DMS53 (cell line): ENCODE data around the gene ATP23.

Experiments
- DNase-seq: peaks from one replicate; lab custom pipeline; 2025; lab: John Stamatoyannopoulos, UW

Gene ATP23

DNA sequence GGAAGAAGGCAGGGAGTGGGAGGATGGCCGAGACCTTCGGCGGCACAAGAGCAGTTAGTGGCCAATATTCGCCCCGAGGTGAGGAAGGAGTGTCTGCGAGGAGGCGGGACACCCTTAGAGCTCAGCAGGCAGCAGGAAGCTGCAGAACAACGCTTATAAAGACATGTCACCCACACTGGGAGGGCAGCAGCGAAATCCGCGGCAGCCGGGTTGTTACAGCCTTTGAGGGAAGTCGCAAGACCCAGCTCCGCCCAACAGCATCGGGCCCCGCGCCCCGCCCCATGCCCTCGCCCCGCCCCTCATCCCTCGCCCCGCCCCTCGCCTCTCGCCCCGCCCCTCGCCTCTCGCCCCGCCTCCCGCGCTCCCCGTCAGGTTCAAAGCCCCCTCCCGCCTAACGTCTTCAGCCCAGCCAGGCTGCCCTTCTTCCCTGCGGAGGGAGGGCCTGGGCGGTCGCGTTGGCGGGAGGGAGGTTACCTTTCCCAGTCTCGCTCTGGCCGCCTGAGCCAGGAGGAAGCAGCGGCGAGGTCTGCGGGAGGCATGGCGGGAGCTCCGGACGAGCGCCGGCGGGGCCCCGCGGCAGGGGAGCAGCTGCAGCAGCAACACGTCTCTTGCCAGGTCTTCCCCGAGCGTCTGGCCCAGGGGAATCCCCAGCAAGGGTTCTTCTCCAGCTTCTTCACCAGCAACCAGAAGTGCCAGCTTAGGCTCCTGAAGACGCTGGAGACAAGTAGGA is at the start of gene ATP23:
ATP23 (plus strand) TSS at position 403 of the 730 bp plus-strand sequence; CDS start at position 538, 135 bp downstream.
- DNase-seq: peak; percentile 99

DNA sequence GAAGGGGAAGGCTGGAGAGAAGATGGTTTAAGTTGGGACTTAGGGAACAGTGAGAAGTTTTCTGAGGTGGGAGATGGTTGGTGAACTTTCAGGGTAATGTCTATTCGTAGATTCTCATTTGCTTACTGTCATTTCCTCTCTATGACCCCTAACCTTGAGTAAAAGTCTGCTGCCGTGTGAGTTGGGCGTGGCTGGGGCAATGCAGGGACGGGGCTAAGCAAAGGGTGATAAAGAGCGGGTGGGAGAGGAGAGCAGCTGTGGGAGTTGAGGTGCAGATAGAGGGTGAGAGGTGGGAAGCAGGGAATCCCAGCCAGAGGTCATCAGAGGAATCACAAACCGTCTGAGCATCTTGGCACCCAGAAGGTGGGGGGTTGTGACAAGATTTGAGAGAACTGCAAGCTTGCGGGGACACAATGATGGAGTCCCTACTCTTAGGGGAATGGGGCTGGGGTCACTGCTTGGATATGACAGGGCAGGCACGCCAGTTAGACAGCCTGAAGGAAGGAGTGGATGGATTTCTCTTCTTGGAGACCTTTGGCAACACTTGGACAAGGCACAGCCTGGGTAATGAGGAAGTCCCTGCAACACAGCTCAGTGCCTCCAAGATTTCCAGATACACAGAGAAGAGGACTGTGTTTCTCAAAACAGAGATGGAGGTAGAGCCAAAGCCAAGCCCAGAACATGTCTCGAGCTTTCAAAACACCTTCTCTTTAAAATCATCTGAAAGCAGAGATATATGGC is 49.0 kb upstream of the ATP23 start:
- no peak for DNase-seq

GRCh38 chr12:57893431-57894353 is 47.7 kb upstream of the ATP23 start:
- DNase-seq: peak; percentile 71

GRCh38 chr12:57894399-57895292 is 46.7 kb upstream of the ATP23 start:
- peak; percentile 47 for DNase-seq

DNA sequence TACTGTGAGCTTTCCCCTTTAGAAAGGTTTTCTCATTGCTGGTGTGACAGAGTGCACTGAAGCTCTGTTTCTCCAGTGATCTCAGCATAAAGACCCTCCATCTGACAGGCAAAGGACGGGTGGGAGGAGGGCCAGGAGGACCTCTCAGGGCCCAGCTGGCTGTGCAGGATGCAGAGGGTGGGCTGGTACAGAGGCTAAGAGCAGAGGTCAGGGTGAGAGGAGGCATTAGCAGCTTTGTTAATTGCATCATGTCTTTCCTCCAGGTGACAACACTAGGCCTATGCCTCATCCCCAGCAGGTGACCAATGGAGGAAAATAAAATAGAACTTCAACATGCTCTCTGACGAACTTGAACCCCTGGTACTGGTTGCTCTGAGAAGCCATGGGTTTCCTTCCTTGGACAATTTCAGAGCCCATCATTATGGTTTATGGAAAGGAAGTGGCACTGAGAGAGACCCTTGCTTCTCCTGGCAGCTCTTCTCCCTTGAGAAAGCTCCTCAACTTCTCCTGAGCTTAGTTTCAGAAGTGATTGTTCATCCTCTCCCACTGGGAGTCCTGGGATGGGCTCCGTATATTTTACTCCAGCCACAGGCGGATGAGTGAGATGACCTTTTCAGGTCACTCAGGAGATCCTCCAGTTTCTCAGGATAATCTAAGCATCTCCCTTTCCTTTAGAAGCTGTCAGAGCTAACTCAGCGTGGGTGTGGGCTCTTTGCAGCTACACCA is 45.8 kb upstream of the ATP23 start:
- peak; percentile 43 for DNase-seq

- peak; percentile 15 for DNase-seq
These were observed 45.3 kb upstream of the ATP23 start for GRCh38 chr12:57896115-57896433.

DNA sequence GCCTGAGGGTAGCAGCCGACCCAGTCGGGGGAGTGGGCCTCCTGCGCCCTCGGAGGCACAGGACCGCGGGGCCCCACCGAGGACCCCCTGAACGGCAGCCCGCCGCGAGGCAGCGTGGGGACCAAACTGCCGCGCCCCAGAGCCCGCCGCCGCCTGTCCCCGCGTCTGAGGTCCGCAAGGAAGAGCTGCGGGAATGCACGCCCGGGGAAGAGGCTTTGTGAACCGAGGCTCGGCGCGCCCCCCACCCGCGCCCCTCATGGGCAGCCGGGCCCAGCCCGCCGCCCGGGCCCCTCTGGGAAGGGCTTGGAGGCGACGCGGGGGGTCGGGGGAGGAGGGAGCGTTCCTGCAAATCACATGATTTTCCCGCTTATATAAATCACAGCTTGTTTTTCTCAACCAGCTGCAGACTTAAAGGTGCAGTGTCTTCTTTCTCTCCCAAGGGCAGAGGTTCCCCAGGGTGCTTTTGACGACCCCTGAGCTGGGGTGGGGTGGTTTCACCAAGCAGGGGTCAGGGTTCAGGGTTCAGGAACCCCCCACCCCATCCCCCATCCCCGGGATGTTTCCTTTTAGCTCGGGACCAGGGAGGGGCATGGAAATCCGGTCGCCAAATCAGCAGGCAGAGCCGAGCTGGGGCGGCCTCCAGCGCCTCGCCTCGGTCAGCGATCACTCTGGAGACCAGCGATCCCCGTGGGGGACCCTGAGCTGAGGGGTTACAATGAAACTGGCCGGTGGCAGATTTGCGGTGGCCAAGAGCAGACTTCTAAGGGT is 44.7 kb upstream of the ATP23 start:
- peak; percentile 68 for DNase-seq

DNA sequence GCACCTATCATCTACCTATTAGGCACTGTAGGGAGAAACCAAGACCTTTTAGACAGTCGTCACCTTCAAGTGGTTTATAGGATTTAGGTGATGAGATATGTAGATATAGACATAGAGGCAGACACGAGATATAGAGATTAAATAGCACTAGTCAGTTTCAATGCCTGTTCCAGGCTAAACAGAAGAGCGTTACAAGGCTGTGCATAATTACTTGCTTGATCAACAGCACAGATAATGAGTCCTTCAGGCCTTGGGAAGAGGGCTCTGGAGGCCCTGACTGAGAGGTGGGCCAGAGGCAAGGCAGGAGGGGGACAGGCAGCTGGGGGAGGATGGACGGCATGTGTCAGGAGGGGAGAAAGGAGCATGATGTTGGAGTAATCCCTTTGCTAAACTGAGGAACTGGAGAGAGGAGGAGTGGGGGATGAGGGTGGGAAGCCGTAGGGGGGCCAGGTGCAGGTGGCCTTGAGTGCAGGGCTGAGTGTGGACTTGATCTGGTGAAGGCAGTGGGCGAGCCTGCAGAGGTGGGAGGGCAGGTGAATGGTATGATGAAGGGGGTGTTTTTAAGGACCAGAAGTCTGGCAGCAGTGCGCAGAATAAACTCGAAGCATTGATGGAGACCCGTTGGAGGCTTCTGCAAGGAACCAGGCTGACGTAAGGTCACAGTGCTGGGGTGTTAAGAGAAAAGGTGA is 43.9 kb upstream of the ATP23 start:
- no peak for DNase-seq

DNA sequence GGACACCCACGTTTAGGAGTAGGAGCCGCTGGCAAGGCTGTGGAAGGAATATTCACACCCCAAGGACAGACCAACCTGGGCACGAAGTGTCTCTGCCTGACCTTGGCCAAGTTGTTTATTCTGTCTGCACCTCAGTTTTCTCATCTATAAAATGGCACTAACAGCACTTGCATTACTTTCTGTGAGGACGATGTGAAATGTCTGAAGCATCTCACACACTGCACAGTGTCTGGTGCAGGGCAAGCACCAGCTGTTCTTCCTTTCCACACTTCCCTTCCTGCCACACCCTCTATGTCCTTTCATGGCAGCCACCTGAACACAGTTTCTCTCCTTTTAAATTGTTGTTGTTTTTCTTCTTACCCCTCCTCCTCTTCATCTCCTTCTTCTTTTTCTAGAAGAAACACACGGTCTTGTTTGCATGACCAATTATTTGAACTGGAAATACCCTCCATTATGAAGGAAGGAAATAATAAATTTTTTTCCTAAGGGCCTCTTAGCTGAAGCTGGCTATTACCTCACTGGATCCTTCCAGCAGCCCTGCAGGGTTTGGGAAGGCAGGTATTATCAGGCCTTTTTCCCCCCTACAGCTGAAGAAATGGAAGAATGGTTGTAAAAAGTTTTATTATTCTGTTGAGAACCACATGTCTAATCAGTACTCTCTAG is 42.9 kb upstream of the ATP23 start:
- DNase-seq: peak; percentile 55

DNA sequence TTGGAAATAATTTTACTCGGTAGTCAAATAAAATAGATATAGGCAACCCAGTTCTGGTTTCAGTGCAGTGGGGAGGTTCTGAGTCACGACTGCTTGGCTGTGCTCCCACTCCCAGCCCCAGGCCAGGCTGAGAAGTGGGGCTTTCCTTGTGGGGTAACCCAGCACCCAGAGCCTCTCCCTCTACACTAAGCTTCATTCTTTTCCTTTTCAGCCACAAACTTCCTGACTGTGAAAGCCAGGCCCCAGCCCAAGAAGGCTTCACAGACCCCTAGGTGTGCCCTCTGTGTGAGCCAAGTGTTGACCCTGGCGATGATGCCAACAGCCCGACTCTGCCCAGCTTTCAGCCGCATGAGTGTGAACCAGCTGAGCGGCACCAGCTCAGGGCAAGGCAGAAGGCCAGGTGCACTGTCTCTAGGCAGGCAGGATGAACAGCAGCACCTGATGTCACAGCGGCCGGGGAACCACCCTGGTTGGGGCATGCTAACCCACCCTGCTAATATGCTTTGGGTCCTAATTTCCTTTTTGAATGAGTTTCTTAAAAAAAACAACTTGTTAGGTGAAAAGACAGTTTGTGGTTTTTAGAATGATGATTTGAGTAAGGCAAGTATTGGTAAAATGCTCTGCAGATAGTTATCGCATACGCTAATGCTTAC is 42.2 kb upstream of the ATP23 start:
- DNase-seq: peak; percentile 70

DNA sequence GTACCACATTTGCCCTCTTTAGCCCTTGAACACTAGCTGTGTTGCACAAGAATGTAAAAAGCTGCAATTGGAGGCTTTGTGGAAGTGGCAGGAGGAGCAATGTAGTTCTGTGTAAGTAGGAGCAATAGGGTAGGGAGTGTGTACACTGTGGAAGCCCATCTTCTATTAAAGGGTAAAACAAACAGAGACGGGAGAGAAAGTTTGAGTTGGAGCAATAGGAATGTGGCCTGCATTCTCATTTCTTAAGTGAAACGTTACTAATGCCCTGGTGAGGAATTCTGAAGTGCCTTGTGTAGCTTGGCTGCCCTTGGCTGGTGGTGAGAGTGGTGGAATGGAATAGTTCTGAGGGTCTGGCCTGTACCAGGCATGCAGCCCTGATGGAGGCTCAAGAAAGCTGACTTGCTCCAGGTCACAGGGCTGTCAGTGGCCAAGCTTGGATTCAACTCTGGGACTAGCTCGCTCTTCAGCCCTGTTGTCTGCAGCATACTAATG is 38.8 kb upstream of the ATP23 start:
- DNase-seq: no peak

DNA sequence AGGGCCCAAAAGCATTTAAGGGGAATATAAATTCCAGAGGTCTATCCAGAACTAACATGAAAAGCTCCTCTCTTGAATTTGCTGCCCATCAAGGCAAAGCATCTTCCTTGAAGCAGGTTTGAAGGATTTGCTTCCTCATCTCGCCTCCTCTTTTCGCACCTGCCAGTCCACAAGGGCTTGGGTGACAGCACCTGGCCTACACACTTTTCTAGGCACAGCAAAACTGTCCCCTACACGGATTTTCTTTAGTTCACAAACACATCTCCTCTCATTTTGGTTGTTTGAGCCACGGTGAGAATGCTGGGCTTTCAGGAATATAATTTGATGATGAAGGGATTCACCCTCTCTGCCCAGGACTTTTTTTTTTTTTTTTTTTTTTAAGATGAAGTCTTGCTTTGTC is 36.9 kb upstream of the ATP23 start:
- DNase-seq: peak; percentile 23

- DNase-seq: peak; percentile 98
These were observed 36.2 kb upstream of the ATP23 start for GRCh38 chr12:57904848-57905811.

GRCh38 chr12:57905812-57906475 is 35.4 kb upstream of the ATP23 start:
- DNase-seq: no peak

- no peak for DNase-seq
These were observed 34.5 kb upstream of the ATP23 start for GRCh38 chr12:57906821-57907220.

DNA sequence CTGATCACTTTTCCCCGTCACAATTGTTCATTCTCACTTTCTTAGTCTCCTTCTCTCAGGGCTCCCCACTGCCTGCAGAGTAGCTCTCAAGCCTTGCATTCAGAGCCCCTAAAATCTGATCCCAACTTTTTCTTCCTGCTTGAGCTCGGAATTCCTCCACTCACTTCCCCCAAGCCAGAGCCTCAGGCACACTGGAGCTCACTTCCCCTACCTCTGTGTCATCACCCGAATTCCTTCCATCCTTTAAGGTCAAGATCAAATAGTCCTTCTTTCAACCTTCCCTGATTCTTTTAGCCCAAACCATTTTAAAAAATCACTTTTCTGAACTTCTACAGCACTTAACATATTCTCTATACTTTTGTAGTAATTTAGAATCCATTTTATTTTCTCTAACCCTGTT is 34.1 kb upstream of the ATP23 start:
- DNase-seq: no peak
